Neural progenitor cell (in vitro differentiated cells): ENCODE data around the gene KIFBP.

Experiments
- EZH2 ChIP-seq: fragments of 200-600 bp; sonication (generic); IDR thresholded peaks from 2 replicates; pipeline ENCODE4 v1.6.1; 2017; ENCODE audit warnings: antibody characterized with exemption, mild to moderate bottlenecking, moderate library complexity
- TF ChIP-seq, protein P1 (sequence below): fragments of 200-600 bp; sonication (generic); IDR thresholded peaks from 2 replicates; pipeline ENCODE4 v1.5.1; 2017; ENCODE audit warnings: antibody characterized with exemption, mild to moderate bottlenecking

DNA sequence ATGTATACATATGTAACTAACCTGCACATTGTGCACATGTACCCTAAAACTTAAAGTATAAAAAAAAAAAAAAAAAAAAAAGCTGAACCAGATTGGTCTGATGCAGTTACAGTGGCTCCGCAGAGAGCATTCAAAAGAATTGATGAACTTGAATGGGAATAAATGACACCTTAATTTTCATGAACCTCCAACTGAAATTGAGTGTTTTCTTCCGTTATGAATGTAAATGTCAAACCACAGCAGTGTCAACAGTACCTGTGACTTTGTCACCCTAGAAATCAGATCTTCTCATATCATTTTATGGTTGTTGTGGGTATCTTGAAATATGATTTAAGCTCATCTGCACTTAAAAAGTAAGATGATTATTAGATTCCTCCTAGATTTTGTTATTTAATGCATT, 66.6 kb downstream of the KIFBP start:
- TF ChIP-seq, protein P1, sequence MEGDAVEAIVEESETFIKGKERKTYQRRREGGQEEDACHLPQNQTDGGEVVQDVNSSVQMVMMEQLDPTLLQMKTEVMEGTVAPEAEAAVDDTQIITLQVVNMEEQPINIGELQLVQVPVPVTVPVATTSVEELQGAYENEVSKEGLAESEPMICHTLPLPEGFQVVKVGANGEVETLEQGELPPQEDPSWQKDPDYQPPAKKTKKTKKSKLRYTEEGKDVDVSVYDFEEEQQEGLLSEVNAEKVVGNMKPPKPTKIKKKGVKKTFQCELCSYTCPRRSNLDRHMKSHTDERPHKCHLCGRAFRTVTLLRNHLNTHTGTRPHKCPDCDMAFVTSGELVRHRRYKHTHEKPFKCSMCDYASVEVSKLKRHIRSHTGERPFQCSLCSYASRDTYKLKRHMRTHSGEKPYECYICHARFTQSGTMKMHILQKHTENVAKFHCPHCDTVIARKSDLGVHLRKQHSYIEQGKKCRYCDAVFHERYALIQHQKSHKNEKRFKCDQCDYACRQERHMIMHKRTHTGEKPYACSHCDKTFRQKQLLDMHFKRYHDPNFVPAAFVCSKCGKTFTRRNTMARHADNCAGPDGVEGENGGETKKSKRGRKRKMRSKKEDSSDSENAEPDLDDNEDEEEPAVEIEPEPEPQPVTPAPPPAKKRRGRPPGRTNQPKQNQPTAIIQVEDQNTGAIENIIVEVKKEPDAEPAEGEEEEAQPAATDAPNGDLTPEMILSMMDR: no peak
- no peak for TF ChIP-seq EZH2
